OCI-LY1 (cell line): ENCODE results near the gene HES2.

ENCODE experiments used
- EZH2 ChIP-seq: fragments of 200-600 bp; sonication (generic), shearing (Covaris generic); IDR thresholded peaks from 2 replicates; pipeline ENCODE4 v1.8.0; 2017; ENCODE audit warnings: borderline replicate concordance, mixed run types, mild to moderate bottlenecking, antibody characterized with exemption, low read length, moderate library complexity, mixed read lengths
- TF ChIP-seq, protein P1 (sequence below): fragments of 200-600 bp; sonication (generic), shearing (Covaris generic); IDR thresholded peaks from 2 replicates; pipeline ENCODE4 v1.5.1; 2017; ENCODE audit warnings: mild to moderate bottlenecking, antibody characterized with exemption, low read length, moderate library complexity, mixed read lengths

DNA sequence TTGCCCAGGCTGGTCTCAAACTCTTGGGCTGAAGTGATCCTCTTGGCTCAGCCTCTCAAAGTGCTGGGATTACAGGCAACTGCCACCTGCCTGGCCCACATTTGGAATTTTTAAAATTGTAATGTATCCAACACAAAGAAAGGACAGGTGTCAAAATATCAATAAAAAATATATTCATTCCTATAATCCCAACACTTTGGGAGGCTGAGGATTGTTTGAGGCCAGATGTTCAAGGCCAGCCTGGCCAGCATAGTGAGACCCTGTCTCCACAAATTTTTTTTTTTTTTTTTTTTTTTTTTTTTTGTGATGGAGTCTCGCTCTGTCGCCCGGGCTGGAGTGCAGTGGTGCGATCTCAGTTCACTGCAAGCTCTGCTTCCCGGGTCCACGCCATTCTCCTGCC, 10.0 kb downstream of the HES2 start:
- TF ChIP-seq, protein P1, sequence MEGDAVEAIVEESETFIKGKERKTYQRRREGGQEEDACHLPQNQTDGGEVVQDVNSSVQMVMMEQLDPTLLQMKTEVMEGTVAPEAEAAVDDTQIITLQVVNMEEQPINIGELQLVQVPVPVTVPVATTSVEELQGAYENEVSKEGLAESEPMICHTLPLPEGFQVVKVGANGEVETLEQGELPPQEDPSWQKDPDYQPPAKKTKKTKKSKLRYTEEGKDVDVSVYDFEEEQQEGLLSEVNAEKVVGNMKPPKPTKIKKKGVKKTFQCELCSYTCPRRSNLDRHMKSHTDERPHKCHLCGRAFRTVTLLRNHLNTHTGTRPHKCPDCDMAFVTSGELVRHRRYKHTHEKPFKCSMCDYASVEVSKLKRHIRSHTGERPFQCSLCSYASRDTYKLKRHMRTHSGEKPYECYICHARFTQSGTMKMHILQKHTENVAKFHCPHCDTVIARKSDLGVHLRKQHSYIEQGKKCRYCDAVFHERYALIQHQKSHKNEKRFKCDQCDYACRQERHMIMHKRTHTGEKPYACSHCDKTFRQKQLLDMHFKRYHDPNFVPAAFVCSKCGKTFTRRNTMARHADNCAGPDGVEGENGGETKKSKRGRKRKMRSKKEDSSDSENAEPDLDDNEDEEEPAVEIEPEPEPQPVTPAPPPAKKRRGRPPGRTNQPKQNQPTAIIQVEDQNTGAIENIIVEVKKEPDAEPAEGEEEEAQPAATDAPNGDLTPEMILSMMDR = no peak
- TF ChIP-seq EZH2 = no peak
